SK-N-MC (cell line): ENCODE measurements around the gene XXYLT1.

ENCODE experiments used
- DNase-seq: peaks from one replicate; pipeline ENCODE4 v3.0.0-alpha.2; 2011; ENCODE audit warnings: low read depth, low spot score
- H3K27ac ChIP-seq: fragments of 200-600 bp; sonication (generic); 2 replicates; pipeline ENCODE4 v1.5.1; 2016; ENCODE audit warnings: mixed run types
- H3K36me3 ChIP-seq: fragments of 200-600 bp; sonication (generic); 2 replicates; pipeline ENCODE4 v1.6.1; 2017; ENCODE audit warnings: antibody characterized with exemption, low read length, mixed read lengths; ENCODE audit not compliant: insufficient read depth
- H3K4me3 ChIP-seq: fragments of 200-600 bp; sonication (generic); 2 replicates; pipeline ENCODE4 v1.5.1; 2016
- H3K9ac ChIP-seq: fragments of 200-600 bp; sonication (generic); 2 replicates; pipeline ENCODE4 v1.8.0; 2017; ENCODE audit warnings: mixed run types, mixed read lengths; ENCODE audit not compliant: insufficient read length
- H3K9me3 ChIP-seq: fragments of 200-600 bp; sonication (generic); 2 replicates; pipeline ENCODE4 v1.6.1; 2017; ENCODE audit warnings: low read depth, mild to moderate bottlenecking, antibody characterized with exemption, low read length, moderate library complexity, mixed read lengths
- EZH2 ChIP-seq: fragments of 200-600 bp; sonication (generic); IDR thresholded peaks from one replicate; pipeline ENCODE4 v1.6.1; 2017; ENCODE audit warnings: antibody characterized with exemption
- FOXP2 ChIP-seq: optimal IDR thresholded peaks from 2 replicates; pipeline ENCODE3; 2011; ENCODE audit warnings: mild to moderate bottlenecking, moderate library complexity; ENCODE audit not compliant: insufficient read depth; ENCODE audit errors: extremely low read length, control extremely low read depth
- POLR2AphosphoS5 ChIP-seq: IDR thresholded peaks from 2 replicates; pipeline ENCODE4 v1.6.1; 2012; ENCODE audit warnings: mild to moderate bottlenecking, low read depth, low read length, borderline replicate concordance

XXYLT1 gene

DNA sequence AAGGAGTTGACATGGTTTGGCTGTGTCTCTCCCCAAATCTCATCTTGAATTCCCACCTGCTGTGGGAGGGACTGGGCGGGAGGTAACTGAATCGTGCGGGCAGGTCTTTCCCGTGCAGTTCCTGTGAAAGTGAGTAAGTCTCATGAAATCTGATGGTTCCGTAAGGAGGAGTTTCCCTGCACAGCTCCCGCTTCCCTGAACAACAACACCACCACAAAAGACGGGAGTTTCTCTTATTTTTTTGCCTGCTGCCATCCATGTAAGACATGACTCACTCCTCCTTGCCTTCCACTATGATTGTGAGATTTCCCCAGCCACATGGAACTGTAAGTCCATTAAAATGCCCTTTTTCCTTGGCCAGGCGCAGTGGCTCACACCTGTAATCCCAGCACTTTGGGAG is 22.7 kb downstream of the XXYLT1 start:
- Histone ChIP-seq H3K9me3 (no peaks in the 10 kb centered on the region), H3K27ac (no peak overlapping the region), H3K4me3 (no peak overlapping the region), H3K9ac (no peak overlapping the region), H3K36me3 (no peaks in the 10 kb centered on the region)
- no peak for DNase-seq
- no peak for TF ChIP-seq FOXP2
- TF ChIP-seq EZH2, result no peak
- no peak for TF ChIP-seq POLR2AphosphoS5

- Histone ChIP-seq H3K27ac (no peak overlapping the region), H3K36me3 (no peaks in the 10 kb centered on the region), H3K9me3 (no peaks in the 10 kb centered on the region), H3K4me3 (no peak overlapping the region), H3K9ac (no peak overlapping the region)
- DNase-seq, result no peak
- no peak for TF ChIP-seq FOXP2
- TF ChIP-seq POLR2AphosphoS5, result no peak
- TF ChIP-seq EZH2, result no peak
Measured at GRCh38 chr3:195247863-195248189, 23.1 kb downstream of the XXYLT1 start.

GRCh38 chr3:195247086-195247862 is 23.7 kb downstream of the XXYLT1 start:
- DNase-seq, result no peak
- no peak overlapping the region for H3K9ac ChIP-seq
- H3K4me3 ChIP-seq, result no peak overlapping the region
- H3K9me3 ChIP-seq, result no peaks in the 10 kb centered on the region
- TF ChIP-seq EZH2, result no peak
- TF ChIP-seq POLR2AphosphoS5, result no peak
- no peak for TF ChIP-seq FOXP2
- H3K27ac ChIP-seq, result no peak overlapping the region
- H3K36me3 ChIP-seq, result no peaks in the 10 kb centered on the region

DNA sequence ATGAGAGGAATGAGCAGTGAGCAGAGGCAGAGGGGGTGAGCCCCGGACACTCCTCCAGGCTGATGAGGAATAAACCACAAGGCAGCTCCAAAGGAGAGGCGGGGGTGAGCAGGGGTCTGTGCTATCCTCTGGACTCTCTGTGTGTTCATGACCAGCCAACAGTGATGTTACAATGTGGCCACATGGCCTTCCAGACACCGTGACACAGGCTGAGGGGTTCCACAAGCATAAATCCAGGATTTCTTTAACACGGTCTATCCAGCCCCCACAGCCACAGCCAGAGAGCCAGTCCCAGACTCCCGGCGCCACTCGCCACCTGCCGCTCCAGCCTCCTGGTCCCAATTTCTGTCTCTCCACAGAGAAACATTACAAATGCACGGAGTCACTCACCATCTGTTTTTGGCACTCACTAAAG is 24.4 kb downstream of the XXYLT1 start:
- no peaks in the 10 kb centered on the region for H3K36me3 ChIP-seq
- no peak overlapping the region for H3K4me3 ChIP-seq
- no peak for TF ChIP-seq FOXP2
- TF ChIP-seq EZH2, result no peak
- TF ChIP-seq POLR2AphosphoS5, result no peak
- no peak overlapping the region for H3K27ac ChIP-seq
- no peak for DNase-seq
- H3K9ac ChIP-seq, result no peak overlapping the region
- H3K9me3 ChIP-seq, result no peaks in the 10 kb centered on the region

- Histone ChIP-seq H3K9me3 (no peaks in the 10 kb centered on the region), H3K36me3 (no peaks in the 10 kb centered on the region), H3K4me3 (no peak overlapping the region), H3K9ac (no peak overlapping the region), H3K27ac (no peak overlapping the region)
- DNase-seq, result no peak
- TF ChIP-seq POLR2AphosphoS5, result no peak
- no peak for TF ChIP-seq EZH2
- no peak for TF ChIP-seq FOXP2
Measured at GRCh38 chr3:195245531-195245951, 25.4 kb downstream of the XXYLT1 start.

- TF ChIP-seq EZH2 (no peak), FOXP2 (no peak), POLR2AphosphoS5 (no peak)
- no peak overlapping the region for H3K4me3 ChIP-seq
- H3K36me3 ChIP-seq, result 0 out of 2 replicates have a peak, but pooled peaks cover 4% of the 10 kb centered on the region
- H3K9me3 ChIP-seq, result no peaks in the 10 kb centered on the region
- DNase-seq, result no peak
- no peak overlapping the region for H3K9ac ChIP-seq
- no peak overlapping the region for H3K27ac ChIP-seq
Measured at GRCh38 chr3:195241592-195242355, 29.2 kb downstream of the XXYLT1 start.

DNA sequence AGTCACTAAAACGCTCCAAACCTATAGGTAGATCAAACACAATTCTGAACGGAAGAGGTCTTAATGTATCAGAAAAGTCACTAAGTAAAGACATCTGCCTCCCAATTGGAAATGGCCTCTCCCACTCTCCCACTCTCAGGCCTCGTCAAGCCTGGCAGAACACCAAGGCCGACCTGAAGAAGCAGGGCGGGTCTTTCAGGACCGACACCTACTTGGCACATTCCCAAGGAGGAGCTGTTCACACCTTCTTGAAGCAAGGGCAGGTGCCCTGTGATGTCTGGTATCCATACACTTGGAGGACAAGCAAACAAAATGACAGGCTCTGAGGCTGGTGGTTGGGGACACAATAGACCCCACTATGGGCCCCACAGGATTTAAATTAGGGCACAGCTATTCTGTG is 30.0 kb downstream of the XXYLT1 start:
- no peaks in the 10 kb centered on the region for H3K9me3 ChIP-seq
- H3K9ac ChIP-seq, result no peak overlapping the region
- no peak for TF ChIP-seq FOXP2
- TF ChIP-seq POLR2AphosphoS5, result no peak
- no peak for TF ChIP-seq EZH2
- no peak overlapping the region for H3K27ac ChIP-seq
- no peak overlapping the region for H3K4me3 ChIP-seq
- DNase-seq, result no peak
- H3K36me3 ChIP-seq, result 0 out of 2 replicates have a peak, but pooled peaks cover 4% of the 10 kb centered on the region

- TF ChIP-seq POLR2AphosphoS5, result no peak
- TF ChIP-seq FOXP2, result no peak
- no peak for TF ChIP-seq EZH2
- peaks cover 4% of the 10 kb centered on the region; the same call in 1 of the 2 replicates for H3K36me3 ChIP-seq
- no peak overlapping the region for H3K9ac ChIP-seq
- no peaks in the 10 kb centered on the region for H3K9me3 ChIP-seq
- no peak overlapping the region for H3K27ac ChIP-seq
- no peak overlapping the region for H3K4me3 ChIP-seq
- DNase-seq, result no peak
Measured at GRCh38 chr3:195240171-195240701, 30.7 kb downstream of the XXYLT1 start.

GRCh38 chr3:195239121-195239520 is 31.8 kb downstream of the XXYLT1 start:
- TF ChIP-seq FOXP2 (no peak), POLR2AphosphoS5 (no peak), EZH2 (no peak)
- Histone ChIP-seq H3K9ac (no peak overlapping the region), H3K36me3 (peaks cover 4% of the 10 kb centered on the region; the same call in 1 of the 2 replicates), H3K9me3 (no peaks in the 10 kb centered on the region), H3K27ac (no peak overlapping the region), H3K4me3 (no peak overlapping the region)
- DNase-seq, result no peak
